ENCODE data around the gene MOSMO. TPM values are rescaled to one million over a fixed set of nuclear protein-coding genes. Genes with fewer than 3 reads are reported as not detected.

Gene MOSMO
- polyA plus RNA-seq, 1 of the 3 experiments (the other 2 are of a cell fraction): 8.0 TPM

DNA sequence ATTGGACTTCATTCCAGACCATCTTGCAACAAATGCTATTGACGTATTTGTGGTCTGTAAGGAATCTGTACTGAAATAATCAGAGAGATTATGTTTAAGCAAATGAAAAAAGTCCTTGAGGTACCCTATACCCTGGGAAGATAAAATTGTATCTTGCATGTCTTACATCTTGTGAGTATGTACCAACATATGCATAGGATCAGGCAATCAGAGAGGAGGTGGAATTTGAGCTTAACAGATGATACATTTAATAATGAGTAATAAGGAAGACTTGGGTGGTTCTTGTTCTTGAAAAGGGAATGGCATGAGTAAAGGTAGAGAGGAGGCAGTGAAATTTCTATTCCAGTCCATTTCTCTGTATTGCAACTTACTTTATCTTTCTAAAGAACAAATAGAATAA lies 10.6 kb downstream of the MOSMO start:
- Histone ChIP-seq H3K27me3 (ENCODE audit: insufficient read depth) (no peaks in the 10 kb centered on the region), H3K9me2 (no peaks in the 10 kb centered on the region), H4K20me1 (ENCODE audit: insufficient read depth) (peaks cover 52% of the 10 kb centered on the region), H3K27ac (ENCODE audit: low read depth in 2 of 2, low read length in 1 of 2) (no peak overlapping the region), H3K4me2 (no peak overlapping the region), H3F3A (replicated peaks; ENCODE audit: insufficient read depth) (peaks cover 3% of the 10 kb centered on the region), H3K4me3 (ENCODE audit: low read depth in 2 of 2, low read length in 1 of 2) (no peak overlapping the region), H2AFZ (ENCODE audit: low read depth) (no peak overlapping the region), H3K9me3 (no peaks in the 10 kb centered on the region), H3K4me1 (ENCODE audit: control insufficient read depth in 1 of 2, insufficient read depth in 2 of 2, low read depth in 1 of 2, low read length in 1 of 2) (peaks cover 0 to 4% of the 10 kb centered on the region in 2 experiments; a peak in 2 of 4 replicates), H3K79me2 (ENCODE audit: insufficient read depth) (peaks cover 89% of the 10 kb centered on the region), H3K36me3 (replicated peaks in 1 of 2; ENCODE audit: control insufficient read depth in 1 of 2, insufficient read depth in 2 of 2, low read length in 1 of 2) (no peaks in the 10 kb centered on the region), H3K9ac (no peak overlapping the region)
- 100% methylated on average over 1 of the region's 1 CpG for WGBS (ENCODE audit: low lambda C conversion rate)
- no peak for TF ChIP-seq TAF1 (IDR thresholded peaks at IDR 0.05; ENCODE audit: borderline replicate concordance, low read depth, low read length)
- TF ChIP-seq JUND (IDR thresholded peaks at IDR 0.05): no peak
- TF ChIP-seq FOSL2 (IDR thresholded peaks at IDR 0.05; ENCODE audit: borderline replicate concordance, low read depth): no peak
- TF ChIP-seq FOXJ3 (CRISPR knock-in tag; IDR thresholded peaks at IDR 0.05): no peak
- TF ChIP-seq RFX5 (IDR thresholded peaks at IDR 0.05; ENCODE audit: low read length): no peak
- TF ChIP-seq, protein P1, sequence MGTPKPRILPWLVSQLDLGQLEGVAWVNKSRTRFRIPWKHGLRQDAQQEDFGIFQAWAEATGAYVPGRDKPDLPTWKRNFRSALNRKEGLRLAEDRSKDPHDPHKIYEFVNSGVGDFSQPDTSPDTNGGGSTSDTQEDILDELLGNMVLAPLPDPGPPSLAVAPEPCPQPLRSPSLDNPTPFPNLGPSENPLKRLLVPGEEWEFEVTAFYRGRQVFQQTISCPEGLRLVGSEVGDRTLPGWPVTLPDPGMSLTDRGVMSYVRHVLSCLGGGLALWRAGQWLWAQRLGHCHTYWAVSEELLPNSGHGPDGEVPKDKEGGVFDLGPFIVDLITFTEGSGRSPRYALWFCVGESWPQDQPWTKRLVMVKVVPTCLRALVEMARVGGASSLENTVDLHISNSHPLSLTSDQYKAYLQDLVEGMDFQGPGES (IDR thresholded peaks at IDR 0.05; ENCODE audit: low read depth, low read length): no peak
- TF ChIP-seq, protein P2, sequence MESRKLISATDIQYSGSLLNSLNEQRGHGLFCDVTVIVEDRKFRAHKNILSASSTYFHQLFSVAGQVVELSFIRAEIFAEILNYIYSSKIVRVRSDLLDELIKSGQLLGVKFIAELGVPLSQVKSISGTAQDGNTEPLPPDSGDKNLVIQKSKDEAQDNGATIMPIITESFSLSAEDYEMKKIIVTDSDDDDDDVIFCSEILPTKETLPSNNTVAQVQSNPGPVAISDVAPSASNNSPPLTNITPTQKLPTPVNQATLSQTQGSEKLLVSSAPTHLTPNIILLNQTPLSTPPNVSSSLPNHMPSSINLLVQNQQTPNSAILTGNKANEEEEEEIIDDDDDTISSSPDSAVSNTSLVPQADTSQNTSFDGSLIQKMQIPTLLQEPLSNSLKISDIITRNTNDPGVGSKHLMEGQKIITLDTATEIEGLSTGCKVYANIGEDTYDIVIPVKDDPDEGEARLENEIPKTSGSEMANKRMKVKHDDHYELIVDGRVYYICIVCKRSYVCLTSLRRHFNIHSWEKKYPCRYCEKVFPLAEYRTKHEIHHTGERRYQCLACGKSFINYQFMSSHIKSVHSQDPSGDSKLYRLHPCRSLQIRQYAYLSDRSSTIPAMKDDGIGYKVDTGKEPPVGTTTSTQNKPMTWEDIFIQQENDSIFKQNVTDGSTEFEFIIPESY (IDR thresholded peaks at IDR 0.05; ENCODE audit: borderline replicate concordance, low read depth): no peak
- TF ChIP-seq ELF1 (IDR thresholded peaks at IDR 0.05): no peak
- TF ChIP-seq, protein P3, sequence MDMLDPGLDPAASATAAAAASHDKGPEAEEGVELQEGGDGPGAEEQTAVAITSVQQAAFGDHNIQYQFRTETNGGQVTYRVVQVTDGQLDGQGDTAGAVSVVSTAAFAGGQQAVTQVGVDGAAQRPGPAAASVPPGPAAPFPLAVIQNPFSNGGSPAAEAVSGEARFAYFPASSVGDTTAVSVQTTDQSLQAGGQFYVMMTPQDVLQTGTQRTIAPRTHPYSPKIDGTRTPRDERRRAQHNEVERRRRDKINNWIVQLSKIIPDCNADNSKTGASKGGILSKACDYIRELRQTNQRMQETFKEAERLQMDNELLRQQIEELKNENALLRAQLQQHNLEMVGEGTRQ (IDR thresholded peaks at IDR 0.05; ENCODE audit: borderline replicate concordance, low read depth, low read length): no peak
- no peak for TF ChIP-seq TCF12 (IDR thresholded peaks at IDR 0.05)
- TF ChIP-seq CHD2 (IDR thresholded peaks at IDR 0.05; ENCODE audit: low read length, partially characterized antibody): no peak
- TF ChIP-seq, protein P4, sequence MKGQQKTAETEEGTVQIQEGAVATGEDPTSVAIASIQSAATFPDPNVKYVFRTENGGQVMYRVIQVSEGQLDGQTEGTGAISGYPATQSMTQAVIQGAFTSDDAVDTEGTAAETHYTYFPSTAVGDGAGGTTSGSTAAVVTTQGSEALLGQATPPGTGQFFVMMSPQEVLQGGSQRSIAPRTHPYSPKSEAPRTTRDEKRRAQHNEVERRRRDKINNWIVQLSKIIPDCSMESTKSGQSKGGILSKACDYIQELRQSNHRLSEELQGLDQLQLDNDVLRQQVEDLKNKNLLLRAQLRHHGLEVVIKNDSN (IDR thresholded peaks at IDR 0.05; ENCODE audit: borderline replicate concordance, low read depth): no peak
- no peak for TF ChIP-seq EZH2phosphoT487 (IDR thresholded peaks at IDR 0.05; ENCODE audit: borderline replicate concordance, low read depth)
- TF ChIP-seq NRF1 (IDR thresholded peaks at IDR 0.05; ENCODE audit: low read depth, low read length): no peak
- DNase-seq: no peak
- POLR2A ChIA-PET: no interaction called here
- CTCF ChIA-PET: interaction anchor here (1.2 kb wide), 1 partner anchor 59 kb away, joined by 3 read pairs; no protein-coding TSS in a partner anchor
